Stimulated activated CD8-positive, alpha-beta memory T cell treated with anti-CD3 and anti-CD28 coated beads, Interleukin-15, amount 100 ng/mL, for 4 hours (primary cell): ENCODE results near the gene NRAP.
"Not testable (repeated sequence)": the region's sequence is repeated elsewhere in the genome, so short reads cannot be mapped to it uniquely, and the experiment has no call there.

Experiments used
- DNase-seq, 2 donors: peaks; one replicate each; pipeline ENCODE4 v3.0.0-alpha.2; 2020; ENCODE audit warnings: low read depth in 2 of 2

The NRAP gene

GRCh38 chr10:113681533-113682470, 18.0 kb upstream of the NRAP start:
- no peak for DNase-seq

DNA sequence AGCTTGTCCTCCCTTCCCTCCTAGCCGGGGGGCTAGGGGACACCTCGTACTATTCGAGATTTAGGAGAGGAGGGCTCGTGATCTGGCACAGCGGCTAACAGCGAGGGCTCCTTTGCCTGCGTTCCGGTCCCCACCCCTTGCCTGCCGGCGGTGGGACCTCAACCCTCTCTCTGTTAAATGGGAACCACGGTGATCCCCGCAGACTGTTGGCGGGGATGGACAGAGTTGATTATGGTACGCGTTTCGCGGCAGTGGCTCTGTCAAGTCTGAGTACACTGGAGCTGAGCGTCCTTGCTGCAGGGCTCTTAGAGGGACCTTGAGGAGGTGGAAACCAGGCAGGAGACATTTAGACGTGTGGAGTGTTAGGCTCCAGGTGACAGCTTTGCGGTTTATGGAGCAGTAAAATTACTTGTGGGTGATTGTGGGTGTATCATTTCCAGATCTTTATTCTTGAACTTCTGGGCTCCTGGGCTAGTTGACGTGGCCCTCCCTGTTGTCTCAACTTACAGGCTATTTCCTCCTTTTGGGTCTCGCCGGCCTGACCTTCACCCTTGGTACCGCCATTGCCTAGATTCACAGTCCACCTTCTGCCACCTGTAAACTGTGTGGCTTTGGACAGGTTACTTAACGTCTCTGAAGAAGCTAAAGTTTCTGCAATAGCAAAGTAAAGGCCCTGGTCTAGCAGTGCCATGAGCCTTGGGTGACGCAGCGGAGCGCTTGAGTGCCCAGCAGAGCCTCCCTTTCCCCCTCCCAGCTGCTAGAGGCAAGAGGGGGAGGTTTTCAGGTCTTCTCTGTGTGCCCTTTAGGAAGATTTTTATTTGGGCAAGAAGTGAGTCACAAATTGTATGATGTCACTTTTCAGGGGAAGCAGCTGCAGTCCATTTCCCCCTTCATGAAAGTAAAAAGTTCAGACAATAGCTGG, 16.6 kb upstream of the NRAP start:
- peak in 1 of 2 donors; percentile 15 for DNase-seq

GRCh38 chr10:113679463-113680189, 15.8 kb upstream of the NRAP start, which contains the start of gene CASP7:
CASP7 (plus strand) TSS chr10:113679912; CDS start chr10:113697494, 17,582 bp downstream.
- peak; percentile 67 to 69 for DNase-seq

GRCh38 chr10:113666682-113667252, 2.9 kb upstream of the NRAP start:
- no peak for DNase-seq

- DNase-seq: no peak
These were observed 2.0 kb upstream of the NRAP start for GRCh38 chr10:113665806-113666354.

- DNase-seq: no peak
These were observed 1.5 kb upstream of the NRAP start for GRCh38 chr10:113665352-113665751.

DNA sequence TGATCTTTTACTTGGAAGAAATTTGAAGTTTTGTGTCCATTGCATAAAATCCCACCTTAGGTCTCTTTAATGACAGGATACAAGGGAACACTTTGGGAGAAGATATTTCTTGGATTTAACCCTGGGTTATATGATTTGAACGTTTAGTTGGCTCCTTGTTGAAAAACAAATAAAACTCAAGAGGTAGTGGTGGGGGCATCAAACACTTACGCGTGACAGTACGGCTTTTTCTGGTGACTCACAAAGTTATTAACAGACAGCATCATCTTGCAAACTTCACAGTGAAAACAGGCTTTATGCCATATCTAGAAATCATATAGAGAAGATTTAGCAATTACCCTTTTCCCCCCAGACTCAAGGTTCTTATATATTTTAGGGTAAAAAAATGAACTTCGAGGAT, 699 bp downstream of the NRAP start:
- no peak for DNase-seq

DNA sequence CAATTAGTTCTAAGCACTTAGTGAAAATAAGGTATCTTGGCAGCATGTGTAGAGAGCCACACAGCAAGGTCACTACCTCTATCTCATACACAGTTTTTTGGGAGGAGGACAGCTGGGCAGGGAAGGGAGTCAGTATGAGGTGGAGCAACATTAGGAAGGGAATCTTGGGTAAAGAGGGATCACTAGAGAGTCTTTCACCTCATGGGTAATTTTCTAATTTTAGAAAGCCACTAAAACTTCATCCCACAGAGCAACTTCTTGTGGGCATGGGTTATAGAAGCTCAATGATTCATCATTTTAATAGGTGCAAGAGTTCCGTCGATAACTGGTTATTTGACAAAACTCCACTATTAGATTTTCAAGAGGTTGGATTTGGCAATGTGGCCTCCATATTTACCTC, 2.5 kb downstream of the NRAP start:
- DNase-seq: no peak

DNA sequence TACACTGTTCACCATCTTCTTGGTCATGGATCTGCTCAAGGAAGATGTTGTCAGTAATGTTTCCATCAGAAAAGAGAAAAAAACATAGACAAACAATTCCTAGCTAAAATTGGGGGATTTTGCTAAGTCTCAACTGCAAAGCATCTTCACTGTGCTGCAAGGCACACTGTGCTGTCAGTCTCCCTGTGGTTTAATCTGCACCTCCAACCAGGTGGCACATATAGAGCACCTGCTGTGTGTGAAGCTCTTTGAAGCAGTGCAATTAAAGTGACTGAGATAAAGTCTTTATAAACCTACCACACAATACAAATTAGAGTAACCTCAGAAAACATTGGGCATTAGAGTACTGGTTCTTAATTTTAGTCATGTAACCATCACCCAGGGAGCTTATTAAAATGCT, 6.3 kb downstream of the NRAP start:
- no peak for DNase-seq

- DNase-seq: no peak
These were observed 6.9 kb downstream of the NRAP start for GRCh38 chr10:113656896-113657295.

- DNase-seq: not testable (repeated sequence)
These were observed 11.4 kb downstream of the NRAP start for GRCh38 chr10:113652456-113652855.

DNA sequence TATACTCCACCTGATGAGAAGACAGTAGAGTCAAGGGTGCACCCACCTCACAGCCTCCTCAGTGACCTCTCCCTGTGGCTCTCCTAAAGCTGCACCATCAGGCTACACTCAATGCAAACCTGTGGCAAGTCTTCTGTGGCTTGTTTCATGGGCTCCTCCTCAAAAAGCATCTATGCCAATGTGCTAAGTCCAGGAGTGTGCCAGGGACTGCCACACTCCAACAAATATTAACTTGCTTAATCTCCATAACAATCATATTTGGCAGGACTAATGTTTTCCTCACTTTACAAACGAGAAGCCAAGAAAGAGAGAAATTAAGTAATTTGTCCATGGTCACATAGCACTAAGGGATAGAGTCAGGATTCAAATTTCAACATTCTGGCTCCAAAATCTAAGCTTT, 11.9 kb downstream of the NRAP start:
- no peak for DNase-seq

DNA sequence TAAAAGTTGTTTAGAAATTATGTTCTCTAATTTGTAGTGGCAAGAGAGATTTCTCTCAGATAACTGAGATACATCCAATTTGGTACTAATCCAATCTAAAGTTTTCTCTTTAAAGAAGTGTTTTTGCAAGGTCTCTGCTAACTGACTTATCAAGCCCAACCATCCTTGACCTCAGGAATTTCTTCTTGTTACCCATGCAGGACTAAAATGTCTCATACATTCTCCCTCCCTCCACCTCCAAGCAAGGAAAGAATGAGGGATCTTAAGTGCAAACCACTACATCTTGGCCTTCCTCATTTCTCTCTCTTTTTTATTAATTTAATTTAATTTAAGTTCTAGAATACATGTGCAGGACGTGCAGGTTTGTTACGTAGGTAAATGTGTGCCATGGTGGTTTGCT, 12.8 kb downstream of the NRAP start:
- no peak for DNase-seq

DNA sequence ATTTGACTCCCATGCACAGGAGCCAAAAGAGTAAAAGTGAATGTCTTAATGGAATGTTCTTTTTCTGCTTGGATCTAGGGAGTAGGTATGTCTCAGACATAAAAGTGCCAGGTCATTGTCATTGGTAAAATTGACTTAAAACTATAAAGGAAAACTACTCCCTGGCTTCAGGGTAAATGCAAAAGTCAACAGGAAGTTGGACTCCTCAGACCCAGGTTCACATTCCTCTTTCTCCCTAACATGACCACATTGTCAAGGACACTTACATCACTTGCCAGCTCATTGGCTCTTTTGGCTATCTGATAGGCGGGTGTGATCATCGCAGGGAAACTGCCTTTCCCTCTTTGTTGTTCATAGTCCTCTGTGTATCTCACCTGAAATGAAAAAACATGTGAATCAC, 13.7 kb downstream of the NRAP start:
- DNase-seq: no peak

DNA sequence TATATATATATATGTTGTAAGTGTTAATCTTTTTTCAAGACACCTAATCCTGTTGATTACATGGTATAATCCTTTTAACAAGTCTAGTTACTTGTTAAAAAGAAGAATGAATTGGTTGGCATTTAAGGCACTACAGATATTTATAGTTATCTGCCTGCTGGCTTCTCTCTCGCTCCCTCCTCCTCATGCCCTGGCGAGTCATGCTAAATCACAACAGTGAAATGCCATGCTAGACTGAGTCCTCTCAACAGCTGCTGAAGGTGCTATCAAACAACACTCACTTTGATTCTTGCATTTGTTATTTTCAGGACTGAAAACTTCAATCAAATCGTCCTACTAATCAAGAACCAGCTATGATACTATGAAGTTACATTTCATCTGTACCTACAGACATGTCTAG, 15.4 kb downstream of the NRAP start:
- no peak for DNase-seq

GRCh38 chr10:113647812-113648211, 16.0 kb downstream of the NRAP start:
- no peak for DNase-seq

DNA sequence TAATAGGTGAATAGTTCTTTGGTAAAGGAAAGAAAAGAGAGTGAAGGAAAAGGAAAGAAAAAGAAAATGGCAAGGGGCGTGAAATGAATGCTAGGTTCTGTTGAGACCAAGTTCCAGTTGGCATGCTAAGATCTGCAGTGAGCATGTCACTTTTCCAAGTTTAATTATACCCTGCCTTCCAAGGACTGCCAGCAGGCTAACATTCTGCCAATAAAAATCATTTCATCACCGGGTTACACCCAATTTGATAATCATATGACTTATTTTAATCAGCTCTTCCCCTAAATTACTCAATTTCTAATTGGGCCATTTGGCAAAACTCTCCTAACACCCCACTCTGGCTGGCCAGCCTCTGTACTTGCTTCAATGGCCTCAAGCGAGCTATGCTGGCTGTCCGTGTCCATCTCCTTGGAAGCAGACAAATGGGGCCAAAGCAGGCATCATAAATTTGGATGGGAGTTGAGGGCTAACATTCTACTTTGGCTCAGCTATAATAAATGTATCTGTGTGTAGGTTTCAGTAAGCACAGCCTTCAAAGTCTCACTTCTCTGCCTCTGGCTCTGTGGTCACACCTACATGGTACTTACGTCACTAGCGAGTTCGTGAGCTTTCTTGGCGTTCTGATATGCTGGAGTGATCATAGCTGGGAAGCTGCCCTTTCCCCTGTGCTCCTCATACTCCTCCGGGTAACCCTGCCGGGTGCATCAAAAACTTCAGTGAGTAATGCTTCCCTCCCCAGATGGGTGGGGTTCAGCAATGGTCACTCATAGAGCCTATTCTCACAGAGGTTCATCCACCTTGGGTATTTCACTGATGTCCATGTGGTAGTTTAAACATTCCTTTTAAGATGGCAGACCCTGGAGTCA, 17.3 kb downstream of the NRAP start:
- DNase-seq: no peak

- no peak for DNase-seq
These were observed 19.4 kb downstream of the NRAP start for GRCh38 chr10:113644185-113645120.

DNA sequence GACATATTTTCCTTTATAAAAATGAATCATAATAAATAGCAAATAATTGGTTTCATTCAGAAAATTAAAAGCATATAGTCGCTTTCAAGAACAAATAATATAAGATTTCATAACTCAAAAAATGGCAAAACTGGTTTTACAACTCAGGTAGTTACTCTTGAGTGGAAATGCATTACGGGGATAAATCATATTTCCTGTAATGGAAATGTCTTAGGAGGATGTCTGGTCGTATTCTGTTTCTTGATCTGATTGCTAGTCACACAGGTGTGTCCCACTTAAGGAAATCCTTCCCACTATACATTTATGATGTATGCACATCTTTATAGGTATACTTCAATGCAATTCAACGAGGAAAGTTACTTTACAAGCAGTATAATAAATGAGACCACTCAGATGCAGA, 20.7 kb downstream of the NRAP start:
- no peak for DNase-seq
